Measurements from ENCODE around the gene ISOC2. TPM values are rescaled to one million over a fixed set of nuclear protein-coding genes. Genes with fewer than 3 reads are reported as not detected.

The ISOC2 gene
- total RNA-seq, 1 experiment from 2014 or later = 72.2 TPM

GRCh38 chr19:55440411-55441105, 20.9 kb downstream of the ISOC2 start:
- Histone ChIP-seq H3K9me3 (ENCODE audit: control insufficient read depth, low read depth, low read length) (no peaks in the 10 kb centered on the region), H3K4me1 (ENCODE audit: insufficient read depth, low read length) (0 out of 2 replicates have a peak, but pooled peaks cover 2% of the 10 kb centered on the region), H2AK5ac (ENCODE audit: insufficient read length, low read length) (no peak overlapping the region), H3K79me1 (ENCODE audit: insufficient read depth, low read depth, low read length, poor library complexity, severe bottlenecking) (no peaks in the 10 kb centered on the region), H3K79me2 (ENCODE audit: insufficient read depth, low read length) (no peaks in the 10 kb centered on the region), H2BK5ac (ENCODE audit: insufficient read length, low read length) (no peak overlapping the region), H2BK120ac (ENCODE audit: low read depth, low read length, poor library complexity, severe bottlenecking) (no peak overlapping the region), H4K20me1 (ENCODE audit: control insufficient read depth, insufficient read depth, insufficient read length) (no peaks in the 10 kb centered on the region), H3K4me2 (ENCODE audit: insufficient read depth, insufficient read length, low read length) (peak overlapping the region; percentile 69), H3T11ph (ENCODE audit: low read length) (no peak overlapping the region), H3K23me2 (ENCODE audit: insufficient read length, low read depth, low read length, poor library complexity, severe bottlenecking) (peaks cover 21% of the 10 kb centered on the region), H4K91ac (ENCODE audit: insufficient read length, low read depth, low read length) (no peak overlapping the region), H3K14ac (ENCODE audit: insufficient read depth, low read length) (no peak overlapping the region), H3K27ac (ENCODE audit: insufficient read length, low read depth, low read length) (no peak overlapping the region), H2BK15ac (ENCODE audit: low read depth, low read length) (no peak overlapping the region), H3K27me3 (ENCODE audit: insufficient read depth, low read length) (peaks cover 29% of the 10 kb centered on the region), H2BK20ac (ENCODE audit: low read depth, low read length, poor library complexity, severe bottlenecking) (no peak overlapping the region), H3K23ac (ENCODE audit: insufficient read length, low read depth, low read length) (no peak overlapping the region), H2AFZ (ENCODE audit: low read length) (no peak overlapping the region), H2BK12ac (ENCODE audit: insufficient read length, low read depth, low read length) (no peak overlapping the region), H3K4ac (ENCODE audit: low read depth, low read length) (no peak overlapping the region), H3K56ac (ENCODE audit: insufficient read length, low read depth, low read length) (no peak overlapping the region), H4K5ac (ENCODE audit: insufficient read length, low read depth, low read length) (no peak overlapping the region), H4K8ac (replicated peaks; ENCODE audit: insufficient read length, low read depth, low read length) (no peak overlapping the region), H3K9ac (ENCODE audit: extremely low read depth, insufficient read length, low read length) (no peak overlapping the region), H3K18ac (ENCODE audit: insufficient read length, low read depth, low read length) (no peak overlapping the region)
- Mint-ChIP-seq H3K36me3 (ENCODE audit: insufficient read depth in 1 of 3, low read depth in 3 of 3) (no peaks in the 10 kb centered on the region; a peak in 1 of 7 replicates), H3K27ac (peak overlapping the region in 2 of 3 experiments; percentile 2 to 88; a peak in 2 of 7 replicates), H3K4me3 (peak overlapping the region; percentile 50 to 75), H3K9me3 (peaks cover 0 to 5% of the 10 kb centered on the region in 2 experiments; a peak in 2 of 5 replicates), H3K27me3 (ENCODE audit: low read depth) (peaks cover 52% of the 10 kb centered on the region), H3K4me1 (peaks cover 13 to 31% of the 10 kb centered on the region in 2 experiments)
- peak; percentile 90 for DNase-seq
- no peak for TF ChIP-seq CTCF (conservative IDR thresholded peaks at IDR 0.05)
- no CpG with 5 or more reads among the region's 39 CpGs for WGBS (ENCODE audit: extremely low coverage, insufficient read length, low lambda C conversion rate)

Data from H9 (cell line).